IPS-NIHi11 (cell line): Measurements from ENCODE around the gene ZDHHC20.

ENCODE experiments used
- DNase-seq: peaks from one replicate; pipeline ENCODE4 v3.0.0; 2012; ENCODE audit warnings: mixed read lengths, low spot score

ZDHHC20 gene

GRCh38 chr13:21458813-21459701 is at the start of gene ZDHHC20:
Gene ZDHHC20 (minus strand): TSS chr13:21459303. CDS start chr13:21459171, 132 bp downstream.
- DNase-seq: peak; percentile 98

GRCh38 chr13:21504379-21504778 is 45.3 kb upstream of the ZDHHC20 start:
- DNase-seq: no peak

DNA sequence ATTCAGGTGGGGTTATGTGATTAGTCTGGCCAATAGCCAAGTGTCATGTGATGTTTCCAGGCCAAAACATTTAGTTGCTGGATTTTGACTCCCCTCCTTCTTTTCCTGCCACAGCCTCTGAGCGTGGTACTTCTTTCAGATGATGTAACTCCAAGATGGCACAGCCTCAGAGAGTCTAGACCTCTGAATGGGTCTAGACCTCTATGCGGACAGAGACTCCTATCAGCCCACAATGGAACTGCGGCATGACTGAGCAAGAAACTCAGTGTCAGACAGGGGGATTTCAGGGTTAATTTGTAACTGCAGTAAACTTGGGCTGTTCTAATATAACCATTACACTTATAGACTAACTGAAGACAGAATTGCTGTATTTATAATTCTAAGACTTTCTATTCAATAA is 42.6 kb upstream of the ZDHHC20 start:
- peak; percentile 31 for DNase-seq

DNA sequence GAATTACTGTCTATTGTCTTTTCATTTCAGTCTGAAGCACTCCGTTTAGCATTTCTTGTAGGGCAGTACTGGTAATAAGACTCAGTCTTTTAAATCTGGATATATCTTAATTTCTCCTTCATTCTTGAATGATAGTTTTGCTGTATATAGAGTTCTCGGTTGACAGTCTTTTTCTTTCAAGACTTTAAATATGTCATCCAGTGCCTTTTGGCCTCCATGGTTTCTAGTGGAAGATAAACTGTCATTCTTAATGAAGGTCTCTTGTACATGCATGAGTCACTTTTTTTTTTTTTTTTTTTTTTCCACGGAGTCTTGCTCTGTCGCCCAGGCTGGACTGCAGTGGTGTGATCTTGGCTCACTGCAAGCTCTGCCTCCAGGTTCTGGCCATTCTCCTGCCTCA is 27.2 kb upstream of the ZDHHC20 start:
- no peak for DNase-seq

DNA sequence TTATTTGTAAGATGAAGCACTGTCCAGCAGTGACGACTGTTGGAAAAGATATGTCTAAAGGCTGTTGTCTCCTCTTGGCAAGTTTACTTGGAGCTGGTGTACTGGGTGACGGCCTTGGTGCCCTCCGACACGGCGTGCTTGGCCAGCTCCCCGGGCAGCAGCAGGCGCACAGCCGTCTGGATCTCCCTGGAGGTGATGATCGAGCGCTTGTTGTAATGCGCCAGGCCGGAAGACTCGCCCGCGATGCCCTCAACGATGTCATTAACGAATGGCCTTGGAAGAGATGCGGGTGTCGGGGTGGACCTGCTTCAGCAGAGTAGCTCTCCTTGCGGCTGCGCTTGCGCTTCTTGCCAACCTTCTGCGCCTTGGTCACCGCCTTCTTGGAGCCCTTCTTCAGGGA is 24.6 kb upstream of the ZDHHC20 start:
- no peak for DNase-seq

DNA sequence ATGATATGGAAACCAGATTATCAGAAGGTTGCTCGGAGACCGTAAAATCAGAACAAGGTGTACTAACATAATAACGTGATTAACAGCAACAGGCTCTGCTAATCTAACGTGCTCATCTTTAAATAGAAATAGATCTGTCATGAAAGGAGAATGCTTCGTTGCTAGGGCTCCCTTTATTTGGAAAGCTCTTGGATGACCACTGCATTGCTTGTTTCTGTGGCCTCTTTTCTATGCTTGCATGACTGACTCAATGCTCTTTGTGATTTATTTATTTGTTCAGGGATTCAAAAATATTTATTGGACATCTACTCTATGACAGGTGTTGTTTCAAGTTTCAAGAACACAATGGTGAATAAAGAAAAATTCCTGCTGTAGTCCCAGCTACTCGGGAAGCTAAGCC is 22.3 kb upstream of the ZDHHC20 start:
- DNase-seq: no peak

- peak; percentile 50 for DNase-seq
Measured at GRCh38 chr13:21478881-21479808, 20.0 kb upstream of the ZDHHC20 start.

GRCh38 chr13:21476893-21477472 is 17.9 kb upstream of the ZDHHC20 start:
- peak; percentile 83 for DNase-seq

- no peak for DNase-seq
Measured at GRCh38 chr13:21475115-21475514, 16.0 kb upstream of the ZDHHC20 start.

- DNase-seq: no peak
Measured at GRCh38 chr13:21470785-21471184, 11.7 kb upstream of the ZDHHC20 start.

- DNase-seq: no peak
Measured at GRCh38 chr13:21466527-21466926, 7.4 kb upstream of the ZDHHC20 start.

GRCh38 chr13:21465710-21466160 is 6.6 kb upstream of the ZDHHC20 start:
- DNase-seq: no peak

GRCh38 chr13:21463424-21463823 is 4.3 kb upstream of the ZDHHC20 start:
- DNase-seq: no peak

DNA sequence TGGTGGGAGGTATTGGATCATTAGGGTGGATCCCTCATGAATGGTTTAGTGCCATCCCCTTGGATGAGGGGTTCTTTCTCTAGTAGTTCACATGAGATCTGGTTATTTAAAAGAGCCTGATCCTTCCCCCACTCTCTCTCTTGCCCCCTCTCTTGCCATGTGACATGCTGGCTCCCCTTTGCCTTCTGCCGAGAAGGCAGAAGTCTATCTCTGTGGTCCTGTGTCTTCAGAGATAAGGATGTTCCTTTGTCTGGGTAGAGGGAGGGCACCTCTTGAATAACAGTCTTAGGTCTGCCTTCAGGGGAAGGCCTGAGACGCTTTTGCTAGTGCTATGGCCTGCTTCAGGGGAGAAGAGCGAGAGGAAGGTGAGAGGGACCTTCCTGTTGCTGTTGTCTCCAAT is 2.0 kb upstream of the ZDHHC20 start:
- DNase-seq: no peak

DNA sequence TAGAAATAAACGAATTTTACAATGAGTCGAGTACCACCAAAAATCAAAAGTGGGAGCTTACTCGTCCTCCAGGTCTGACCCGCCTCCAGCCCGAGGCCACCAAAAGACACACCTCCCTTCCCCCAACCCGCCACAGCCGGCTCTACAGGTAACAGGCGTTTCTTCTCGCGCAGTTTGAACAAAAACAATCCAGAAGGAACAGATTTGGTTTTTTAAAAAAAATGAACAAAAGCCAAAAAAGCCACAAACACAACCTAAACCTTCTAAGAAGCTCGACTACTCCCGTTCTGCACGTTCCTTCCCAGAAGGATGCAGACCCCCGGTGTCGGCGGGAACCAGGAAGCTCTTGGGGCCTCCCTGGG is 671 bp downstream of the ZDHHC20 start:
- peak; percentile 66 for DNase-seq

DNA sequence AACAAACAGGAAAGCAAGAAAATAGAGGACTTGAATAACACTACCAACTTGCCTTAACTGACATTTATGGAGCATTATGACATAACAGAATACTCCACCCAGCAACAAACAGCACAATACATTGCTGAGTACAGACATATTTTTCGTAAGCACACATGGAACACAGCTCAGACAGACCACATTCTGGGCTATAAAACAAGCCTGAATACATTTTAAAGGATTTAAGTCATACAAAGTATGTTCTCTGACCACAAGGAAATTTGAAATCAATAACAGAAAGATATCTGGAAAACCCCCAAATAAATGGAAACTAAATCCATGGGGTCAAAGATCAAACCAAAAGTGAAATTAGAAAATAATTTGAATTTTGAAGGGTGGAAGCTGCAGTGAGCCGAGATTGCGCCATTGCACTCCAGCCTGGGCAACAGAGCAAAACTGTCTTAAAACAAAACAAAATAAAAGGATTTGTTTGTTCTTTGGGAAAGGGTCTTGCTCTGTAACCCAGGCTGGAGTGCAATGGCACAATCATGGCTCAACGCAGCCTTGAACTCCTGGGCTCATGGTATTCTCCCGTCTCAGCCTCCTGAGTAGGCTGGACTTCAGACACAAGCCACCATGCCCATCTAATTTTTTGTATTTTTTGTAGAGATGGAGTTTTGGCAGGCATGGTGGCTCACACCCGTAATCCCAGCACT is 5.6 kb downstream of the ZDHHC20 start:
- no peak for DNase-seq

- DNase-seq: no peak
Measured at GRCh38 chr13:21450936-21451335, 8.2 kb downstream of the ZDHHC20 start.

- no peak for DNase-seq
Measured at GRCh38 chr13:21446656-21447055, 12.4 kb downstream of the ZDHHC20 start.

- DNase-seq: peak; percentile 19
Measured at GRCh38 chr13:21445759-21446158, 13.3 kb downstream of the ZDHHC20 start.

DNA sequence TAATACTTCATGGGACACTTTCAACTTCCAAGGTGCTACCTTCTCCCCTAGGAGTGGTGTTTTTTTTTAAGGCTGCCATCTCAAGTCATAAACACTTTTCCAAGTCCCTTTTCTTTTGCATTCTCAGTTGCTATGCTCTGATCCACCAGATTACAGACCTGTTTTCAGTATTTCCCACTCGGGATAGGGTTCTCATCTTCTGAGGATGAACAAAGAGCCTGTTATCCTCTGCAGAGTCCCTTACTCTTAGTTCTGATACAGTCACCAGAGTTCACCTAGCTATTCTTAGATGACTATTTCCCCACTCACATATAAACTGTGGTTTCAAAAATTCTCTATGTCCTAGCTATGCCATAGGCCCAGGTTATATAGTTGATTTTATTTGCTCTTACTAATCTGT is 15.9 kb downstream of the ZDHHC20 start:
- no peak for DNase-seq

- DNase-seq: no peak
Measured at GRCh38 chr13:21436582-21436981, 22.5 kb downstream of the ZDHHC20 start.

DNA sequence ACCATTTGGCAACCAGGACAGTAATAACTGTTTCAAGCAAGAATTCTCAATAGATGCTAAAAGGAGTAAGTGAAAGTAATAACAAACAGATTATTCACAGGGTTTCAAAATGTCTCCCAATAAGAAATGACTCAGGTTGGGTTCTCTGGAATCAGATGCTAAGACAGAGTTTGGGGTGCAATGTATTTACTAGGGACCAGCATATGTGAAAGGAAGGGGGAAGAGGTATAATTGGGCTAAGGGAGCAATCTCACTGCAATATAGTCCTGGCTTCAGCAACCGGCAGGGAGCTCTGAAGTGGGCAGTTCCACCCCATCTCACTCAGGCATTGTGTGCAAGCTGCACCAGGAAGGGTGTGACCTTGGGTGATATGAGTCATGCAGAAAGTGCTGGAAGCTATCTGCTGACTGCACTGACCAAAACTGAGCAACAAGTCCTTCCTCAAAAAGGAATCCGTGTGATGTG is 23.4 kb downstream of the ZDHHC20 start:
- peak; percentile 55 for DNase-seq
